Stimulated activated CD8-positive, alpha-beta memory T cell treated with anti-CD3 and anti-CD28 coated beads, Interleukin-15, amount 100 ng/mL, for 4 hours (primary cell): Measurements from ENCODE around the gene TSPAN10.
"Not testable (repeated sequence)": the region's sequence is repeated elsewhere in the genome, so short reads cannot be mapped to it uniquely, and the experiment has no call there.

Source experiments
- DNase-seq, 2 donors: peaks; one replicate each; pipeline ENCODE4 v3.0.0-alpha.2; 2020; ENCODE audit warnings: low read depth in 2 of 2

Gene TSPAN10

GRCh38 chr17:81636505-81637288, at the start of gene TSPAN10, which contains the start of gene NPLOC4:
Gene TSPAN10 (plus strand): TSS chr17:81637196. CDS start chr17:81642413, 5,217 bp downstream.
Gene NPLOC4 (minus strand): TSS chr17:81637112. CDS start chr17:81636930, 182 bp downstream.
- DNase-seq, result peak; percentile 62 to 74

- DNase-seq, result no peak
Observed at GRCh38 chr17:81589612-81590011, 47.4 kb upstream of the TSPAN10 start.

- DNase-seq, result no peak
Observed at GRCh38 chr17:81590121-81590520, 46.9 kb upstream of the TSPAN10 start.

GRCh38 chr17:81591971-81592370, 45.0 kb upstream of the TSPAN10 start:
- no peak for DNase-seq

- no peak for DNase-seq
Observed at GRCh38 chr17:81593105-81593871, 43.7 kb upstream of the TSPAN10 start.

GRCh38 chr17:81599719-81600486, 37.1 kb upstream of the TSPAN10 start:
- no peak for DNase-seq

- peak in 1 of 2 donors; percentile 27 for DNase-seq
Observed at GRCh38 chr17:81601525-81602120, 35.4 kb upstream of the TSPAN10 start.

- no peak for DNase-seq
Observed at GRCh38 chr17:81603846-81604610, 33.0 kb upstream of the TSPAN10 start.

- no peak for DNase-seq
Observed at GRCh38 chr17:81607431-81607830, 29.6 kb upstream of the TSPAN10 start.

GRCh38 chr17:81608082-81608481, 28.9 kb upstream of the TSPAN10 start:
- DNase-seq, result no peak

- no peak for DNase-seq
Observed at GRCh38 chr17:81608605-81609004, 28.4 kb upstream of the TSPAN10 start.

GRCh38 chr17:81609541-81610311, 27.3 kb upstream of the TSPAN10 start:
- no peak for DNase-seq

- DNase-seq, result no peak
Observed at GRCh38 chr17:81612172-81612970, 24.6 kb upstream of the TSPAN10 start.

- no peak for DNase-seq
Observed at GRCh38 chr17:81615401-81615930, 21.5 kb upstream of the TSPAN10 start.

GRCh38 chr17:81616877-81617276, 20.1 kb upstream of the TSPAN10 start:
- DNase-seq, result no peak

- DNase-seq, result not testable (repeated sequence)
Observed at GRCh38 chr17:81618307-81618706, 18.7 kb upstream of the TSPAN10 start.

- DNase-seq, result no peak
Observed at GRCh38 chr17:81621494-81622130, 15.4 kb upstream of the TSPAN10 start.

GRCh38 chr17:81630274-81630673, 6.7 kb upstream of the TSPAN10 start:
- no peak for DNase-seq

- DNase-seq, result no peak
Observed at GRCh38 chr17:81631482-81631881, 5.5 kb upstream of the TSPAN10 start.
